CD4-positive, CD25-positive, alpha-beta regulatory T cell (primary cell): ENCODE measurements around the gene HAS3. TPM values are rescaled to one million over a fixed set of nuclear protein-coding genes. Genes with fewer than 3 reads are reported as not detected.
"Not testable (repeated sequence)": the region's sequence is repeated elsewhere in the genome, so short reads cannot be mapped to it uniquely, and the experiment has no call there.

ENCODE experiments used
- ATAC-seq, 2 donors: fragments of 150-1000 bp; cut with Tn5 transposase; one replicate each; pipeline ENCODE4 v1.10.0; 2021; ENCODE audit warnings: low read depth in 2 of 2, moderate number of reproducible peaks in 2 of 2, moderate library complexity in 1 of 2
- DNase-seq, 3 donors: peaks; one replicate each; pipeline versions ENCODE4 v3.0.0 to v3.0.0-alpha.2; 2012 to 2022; ENCODE audit warnings: mixed read lengths in 1 of 3
- H3K27ac ChIP-seq: one replicate; pipeline ENCODE4 v1.7.0; 2013; ENCODE audit warnings: mild to moderate bottlenecking, low read length; ENCODE audit not compliant: insufficient read depth, poor library complexity, severe bottlenecking
- H3K27me3 ChIP-seq: one replicate; pipeline ENCODE4 v1.7.0; 2013; ENCODE audit warnings: low read length; ENCODE audit not compliant: control insufficient read depth, insufficient read depth
- H3K36me3 ChIP-seq: one replicate; pipeline ENCODE4 v1.7.0; 2013; ENCODE audit warnings: mild to moderate bottlenecking, low read length, moderate library complexity; ENCODE audit not compliant: control insufficient read depth, insufficient read depth
- H3K4me1 ChIP-seq: 2 replicates; pipeline ENCODE4 v1.7.0; 2013; ENCODE audit warnings: mild to moderate bottlenecking, low read length; ENCODE audit not compliant: insufficient read depth, control insufficient read depth, poor library complexity, severe bottlenecking
- H3K4me3 ChIP-seq: one replicate; pipeline ENCODE4 v1.7.0; 2013; ENCODE audit warnings: low read depth, mild to moderate bottlenecking, low read length, moderate library complexity
- H3K9me3 ChIP-seq, 2 experiments: 1 replicate in 1 of 2; 2 replicates in 1 of 2; pipeline ENCODE4 v1.7.0; 2013; ENCODE audit warnings: low read length in 2 of 2, mild to moderate bottlenecking in 1 of 2, moderate library complexity in 1 of 2; ENCODE audit not compliant: control insufficient read depth in 2 of 2
- H3K27ac Mint-ChIP-seq, 3 donors: one replicate each; pipeline ENCODE4 v1.8.0; 2020 to 2022; ENCODE audit warnings: mild to moderate bottlenecking in 3 of 3, mixed read lengths in 3 of 3, moderate library complexity in 2 of 3
- H3K27me3 Mint-ChIP-seq: one replicate; pipeline ENCODE4 v1.8.0; 2022; ENCODE audit warnings: mild to moderate bottlenecking, mixed read lengths
- H3K36me3 Mint-ChIP-seq: one replicate; pipeline ENCODE4 v1.8.0; 2020; ENCODE audit warnings: mixed read lengths
- H3K4me1 Mint-ChIP-seq, 4 donors: one replicate each; pipeline ENCODE4 v1.8.0; 2020 to 2022; ENCODE audit warnings: mixed read lengths in 4 of 4, mild to moderate bottlenecking in 1 of 4
- H3K4me3 Mint-ChIP-seq, 4 donors: one replicate each; pipeline ENCODE4 v1.8.0; 2020 to 2022; ENCODE audit warnings: mild to moderate bottlenecking in 4 of 4, mixed read lengths in 4 of 4, moderate library complexity in 3 of 4
- H3K9me3 Mint-ChIP-seq, 7 donors: one replicate each; pipeline ENCODE4 v1.8.0; 2020 to 2022; ENCODE audit warnings: mixed read lengths in 7 of 7, mild to moderate bottlenecking in 3 of 7, moderate library complexity in 2 of 7
- polyA plus RNA-seq, 4 donors: library from polyadenylated mRNA; unstranded; fragments of 300-500 nt; fragmentation: Illumina TruSeq; gene quantifications; one replicate each; pipeline ENCODE4 v1.2.3, GENCODE V29; 2021
- total RNA-seq: library from RNA; stranded (reverse); gene quantifications from one replicate; pipeline ENCODE4 v1.2.3, GENCODE V29; 2022

HAS3 gene
- total and polyA plus RNA-seq, 5 donors from 2014 or later = 0.07 to 3.0 (median 0.23) TPM; not detected in 1

DNA sequence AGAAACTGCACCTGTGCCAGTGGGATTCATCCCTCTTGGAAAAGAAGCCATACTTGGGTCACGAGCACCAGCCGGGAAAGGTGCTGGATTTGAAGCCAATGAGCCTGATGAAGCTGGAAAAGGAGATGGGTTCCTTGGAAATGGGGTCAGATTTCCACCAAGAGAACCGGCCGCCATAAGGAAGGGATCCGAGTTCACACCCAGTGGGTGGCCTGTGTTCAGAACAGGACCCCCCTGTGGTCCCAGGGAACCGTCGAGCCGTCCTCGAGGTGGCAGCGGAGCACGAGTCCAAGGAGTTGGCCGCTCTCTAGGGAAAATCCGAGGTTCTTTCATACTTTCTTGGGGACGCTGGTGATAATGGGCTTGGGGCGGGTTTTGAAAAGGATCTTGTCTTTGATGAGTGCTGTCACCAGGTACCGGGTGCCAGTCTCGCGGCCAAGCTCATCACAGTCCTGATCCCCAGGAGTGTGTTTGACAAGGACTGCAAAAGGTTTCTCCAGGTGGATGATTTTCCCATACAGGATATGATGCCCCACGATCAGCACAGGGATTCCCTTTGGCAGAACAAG lies 14.7 kb downstream of the HAS3 start:
- DNase-seq (no peak), ATAC-seq (no peak)
- Mint-ChIP-seq H3K27ac (no peak overlapping the region), H3K4me3 (no peak overlapping the region), H3K4me1 (peaks cover 5 to 22% (median 7%) of the 10 kb centered on the region in 4 donors), H3K36me3 (peaks cover 23% of the 10 kb centered on the region), H3K9me3 (no peaks in the 10 kb centered on the region), H3K27me3 (no peaks in the 10 kb centered on the region)
- Histone ChIP-seq H3K4me3 (no peak overlapping the region), H3K27me3 (no peaks in the 10 kb centered on the region), H3K27ac (no peak overlapping the region), H3K36me3 (peaks cover 53% of the 10 kb centered on the region), H3K9me3 (no peaks in the 10 kb centered on the region), H3K4me1 (no peaks in the 10 kb centered on the region)

DNA sequence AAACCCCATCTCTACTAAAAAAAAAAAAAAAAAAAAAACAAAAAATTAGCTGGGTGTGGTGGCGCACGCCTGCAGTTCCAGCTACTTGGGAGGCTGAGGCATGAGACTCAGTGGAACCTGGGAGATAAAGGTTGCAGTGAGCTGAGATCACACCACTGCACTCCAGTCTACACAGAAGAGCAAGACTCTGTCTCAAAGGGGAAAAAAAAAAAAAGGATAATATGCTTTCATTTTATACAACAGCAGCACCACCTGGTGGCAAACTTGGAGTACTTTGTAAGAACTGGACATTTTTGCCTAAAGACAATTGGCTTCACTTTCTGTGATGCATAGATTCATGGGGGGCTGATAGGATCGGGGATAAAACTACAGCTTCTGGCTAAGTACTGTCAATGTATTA lies 18.5 kb downstream of the HAS3 start:
- Histone ChIP-seq H3K4me1 (peaks cover 14% of the 10 kb centered on the region), H3K27ac (no peak overlapping the region), H3K27me3 (no peaks in the 10 kb centered on the region), H3K4me3 (no peak overlapping the region), H3K9me3 (no peaks in the 10 kb centered on the region), H3K36me3 (peaks cover 28% of the 10 kb centered on the region)
- H3K27me3 Mint-ChIP-seq = no peaks in the 10 kb centered on the region
- H3K36me3 Mint-ChIP-seq = peaks cover 17% of the 10 kb centered on the region
- H3K27ac Mint-ChIP-seq = no peak overlapping the region
- ATAC-seq = peak; percentile 63 to 68
- peaks cover 14 to 47% (median 26%) of the 10 kb centered on the region in 4 donors for H3K4me1 Mint-ChIP-seq
- no peaks in the 10 kb centered on the region for H3K9me3 Mint-ChIP-seq
- DNase-seq = peak; percentile 60 to 78 (median 73)
- H3K4me3 Mint-ChIP-seq = peak overlapping the region in 1 of 4 donors; percentile 52

DNA sequence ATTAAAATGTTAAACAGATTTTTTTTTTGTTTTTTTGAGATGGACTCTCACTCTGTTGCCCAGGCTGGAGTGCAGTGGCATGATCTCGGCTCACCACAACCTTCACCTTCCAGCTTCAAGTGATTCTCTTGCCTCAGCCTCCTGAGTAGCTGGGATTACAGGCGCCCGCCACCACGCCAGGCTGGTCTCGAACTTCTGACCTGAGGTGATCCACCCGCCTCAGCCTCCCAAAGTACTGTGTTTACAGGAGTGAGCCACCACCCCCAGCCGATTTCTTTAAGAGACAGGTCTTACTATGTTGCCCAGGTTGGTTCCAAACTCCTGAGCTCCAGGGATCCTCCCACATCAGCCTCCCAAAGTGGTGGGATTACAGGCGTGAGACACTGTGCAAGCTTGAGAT lies 19.0 kb downstream of the HAS3 start:
- Histone ChIP-seq H3K4me1 (peaks cover 14% of the 10 kb centered on the region), H3K36me3 (peaks cover 23% of the 10 kb centered on the region)
- not testable (repeated sequence) for H3K4me3 ChIP-seq, DNase-seq, H3K27ac Mint-ChIP-seq, ATAC-seq, H3K27me3 Mint-ChIP-seq, H3K9me3 ChIP-seq, H3K9me3 Mint-ChIP-seq, H3K27me3 ChIP-seq, H3K27ac ChIP-seq
- Mint-ChIP-seq H3K4me1 (peaks cover 14 to 50% (median 27%) of the 10 kb centered on the region in 4 donors), H3K36me3 (peaks cover 17% of the 10 kb centered on the region), H3K4me3 (peak overlapping the region in 1 of 4 donors; percentile 52)

DNA sequence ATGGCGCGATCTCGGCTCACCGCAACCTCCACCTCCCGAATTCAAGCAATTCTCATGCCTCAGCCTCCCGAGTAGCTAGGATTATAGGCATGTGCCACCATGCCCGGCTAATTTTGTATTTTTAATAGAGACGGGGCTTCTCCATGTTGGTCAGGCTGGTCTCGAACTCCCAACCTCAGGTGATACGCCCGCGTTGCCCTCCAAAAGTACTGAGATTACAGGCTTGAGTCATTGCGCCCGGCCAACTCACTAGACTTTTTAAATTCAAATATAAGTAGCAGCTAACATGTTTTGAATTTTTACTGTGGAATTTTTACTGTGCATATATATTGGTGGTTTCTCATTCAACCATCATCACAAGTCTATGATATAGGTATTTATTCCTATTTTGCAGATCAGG lies 19.5 kb downstream of the HAS3 start:
- H3K27me3 Mint-ChIP-seq, H3K27ac ChIP-seq, H3K4me3 Mint-ChIP-seq, H3K4me3 ChIP-seq, H3K9me3 Mint-ChIP-seq, H3K27me3 ChIP-seq, ATAC-seq, H3K9me3 ChIP-seq, H3K27ac Mint-ChIP-seq, DNase-seq: not testable (repeated sequence)
- peaks cover 14% of the 10 kb centered on the region for H3K4me1 ChIP-seq
- H3K36me3 ChIP-seq = peaks cover 18% of the 10 kb centered on the region
- H3K36me3 Mint-ChIP-seq = peaks cover 17% of the 10 kb centered on the region
- H3K4me1 Mint-ChIP-seq = peaks cover 14 to 55% (median 33%) of the 10 kb centered on the region in 4 donors

DNA sequence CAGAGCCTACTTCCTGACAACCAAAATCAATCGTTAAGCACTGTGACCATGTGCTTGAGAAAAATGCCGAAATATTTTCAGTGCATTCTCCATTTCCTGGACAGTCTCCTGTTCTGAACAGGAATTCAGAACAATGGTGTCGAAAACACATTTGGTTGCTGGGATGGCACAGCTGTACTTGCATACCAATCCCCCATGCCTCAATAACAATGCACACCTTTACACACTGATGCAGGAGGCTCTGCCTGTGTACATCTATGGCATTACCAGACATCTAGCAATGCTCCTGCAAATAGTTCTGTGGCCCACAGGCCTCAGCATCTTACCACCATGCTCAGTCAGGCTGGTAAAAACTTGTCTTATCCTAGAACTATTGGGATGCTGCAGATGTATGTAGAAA lies 20.8 kb downstream of the HAS3 start:
- no peaks in the 10 kb centered on the region for H3K27me3 Mint-ChIP-seq
- Histone ChIP-seq H3K27me3 (no peaks in the 10 kb centered on the region), H3K4me1 (peaks cover 22% of the 10 kb centered on the region), H3K27ac (no peak overlapping the region), H3K36me3 (peaks cover 5% of the 10 kb centered on the region), H3K9me3 (no peaks in the 10 kb centered on the region), H3K4me3 (no peak overlapping the region)
- DNase-seq (no peak), ATAC-seq (no peak)
- peaks cover 8% of the 10 kb centered on the region for H3K36me3 Mint-ChIP-seq
- H3K27ac Mint-ChIP-seq = peak overlapping the region in 1 of 3 donors; percentile 6
- H3K4me1 Mint-ChIP-seq = peaks cover 22 to 63% (median 42%) of the 10 kb centered on the region in 4 donors
- no peak overlapping the region for H3K4me3 Mint-ChIP-seq
- no peaks in the 10 kb centered on the region for H3K9me3 Mint-ChIP-seq

DNA sequence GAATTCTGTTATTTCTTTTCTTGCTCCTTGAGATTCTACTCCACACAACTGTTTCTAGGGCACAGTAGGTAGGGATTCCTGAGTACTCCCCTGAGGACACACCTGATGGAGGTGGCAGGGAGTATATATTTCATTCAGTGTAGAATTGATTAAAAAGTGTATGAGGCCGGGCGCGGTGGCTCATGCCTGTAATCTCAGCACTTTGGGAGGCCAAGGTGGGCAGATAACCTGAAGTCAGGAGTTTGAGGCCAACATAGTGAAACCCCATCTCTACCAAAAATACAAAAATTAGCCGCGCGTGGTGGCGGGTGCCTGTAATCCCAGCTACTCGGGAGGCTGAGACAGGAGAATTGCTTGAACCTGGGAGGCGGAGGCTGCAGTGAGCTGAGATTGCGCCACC lies 21.3 kb downstream of the HAS3 start:
- H3K27ac Mint-ChIP-seq = peak overlapping the region in 1 of 3 donors; percentile 6

DNA sequence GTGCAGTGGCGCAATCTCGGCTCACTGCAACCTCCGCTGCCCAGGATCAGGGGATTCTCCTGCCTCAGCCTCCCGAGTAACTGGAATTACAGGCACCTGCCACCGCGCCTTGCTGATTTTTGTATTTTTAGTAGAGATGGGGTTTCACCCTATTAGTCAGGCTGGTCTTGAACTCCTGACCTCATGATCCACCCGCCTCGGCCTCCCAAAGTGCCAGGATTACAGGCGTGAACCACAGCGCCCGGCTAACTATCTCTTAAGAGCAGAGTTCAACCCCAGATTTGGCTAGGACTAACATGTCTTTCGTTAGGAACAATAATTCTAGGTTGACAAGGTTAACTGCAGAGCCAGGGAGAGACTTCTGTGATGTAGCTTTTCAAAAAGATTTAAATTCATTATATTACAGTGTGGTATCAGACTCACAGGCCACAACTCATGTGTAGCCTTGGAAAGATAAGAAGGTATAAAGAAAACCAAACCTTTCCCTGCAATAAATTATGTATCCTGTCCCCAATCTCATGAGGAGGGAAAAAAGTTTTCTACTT lies 22.6 kb downstream of the HAS3 start:
- no peaks in the 10 kb centered on the region for H3K27me3 ChIP-seq
- Mint-ChIP-seq H3K9me3 (no peaks in the 10 kb centered on the region), H3K27me3 (no peaks in the 10 kb centered on the region), H3K4me1 (peaks cover 24 to 68% (median 46%) of the 10 kb centered on the region in 4 donors), H3K27ac (peak overlapping the region in 1 of 3 donors; percentile 20), H3K4me3 (peak overlapping the region in 2 of 4 donors; percentile 9 to 79), H3K36me3 (peaks cover 6% of the 10 kb centered on the region)
- H3K4me1 ChIP-seq = peaks cover 31% of the 10 kb centered on the region
- no peaks in the 10 kb centered on the region for H3K9me3 ChIP-seq
- DNase-seq (no peak), ATAC-seq (no peak)
- no peak overlapping the region for H3K4me3 ChIP-seq
- H3K36me3 ChIP-seq = peaks cover 4% of the 10 kb centered on the region
- no peak overlapping the region for H3K27ac ChIP-seq

More for the DNA sequence above, 21.3 kb downstream of the HAS3 start:
- not testable (repeated sequence) for ATAC-seq, H3K27me3 ChIP-seq, H3K4me3 Mint-ChIP-seq, H3K27ac ChIP-seq, H3K36me3 Mint-ChIP-seq, H3K9me3 ChIP-seq, DNase-seq, H3K4me3 ChIP-seq, H3K36me3 ChIP-seq, H3K9me3 Mint-ChIP-seq, H3K27me3 Mint-ChIP-seq
- peaks cover 22 to 66% (median 43%) of the 10 kb centered on the region in 4 donors for H3K4me1 Mint-ChIP-seq
- peaks cover 28% of the 10 kb centered on the region for H3K4me1 ChIP-seq

DNA sequence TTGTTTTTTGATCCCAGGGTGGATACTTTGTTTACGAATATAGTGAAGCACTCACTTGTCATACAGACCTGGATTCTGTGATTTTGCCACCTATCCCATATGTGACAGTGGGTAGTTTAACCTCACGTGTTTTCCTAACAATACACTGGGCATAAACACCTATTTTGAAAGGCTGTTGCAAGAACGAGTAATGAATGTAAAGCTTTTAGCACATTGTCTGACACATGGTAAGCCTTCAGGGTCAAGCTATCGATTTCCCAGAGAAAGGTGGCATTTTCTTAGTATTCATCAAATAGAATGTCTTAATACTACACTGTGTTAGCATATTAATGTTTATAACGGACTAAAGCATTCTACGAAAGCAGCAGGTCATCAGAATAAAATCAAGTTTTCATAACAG lies 25.0 kb downstream of the HAS3 start:
- Mint-ChIP-seq H3K27me3 (no peaks in the 10 kb centered on the region), H3K27ac (peak overlapping the region; percentile 60 to 93 (median 79)), H3K9me3 (no peaks in the 10 kb centered on the region), H3K4me1 (peaks cover 32 to 80% (median 57%) of the 10 kb centered on the region in 4 donors), H3K4me3 (peak overlapping the region; percentile 93 to 99 (median 96)), H3K36me3 (peaks cover 6% of the 10 kb centered on the region)
- peak overlapping the region; percentile 76 for H3K4me3 ChIP-seq
- no peak for ATAC-seq
- H3K4me1 ChIP-seq = peaks cover 43% of the 10 kb centered on the region
- H3K9me3 ChIP-seq = no peaks in the 10 kb centered on the region
- peak overlapping the region; percentile 86 for H3K27ac ChIP-seq
- DNase-seq = no peak
- no peaks in the 10 kb centered on the region for H3K27me3 ChIP-seq
- H3K36me3 ChIP-seq = peaks cover 4% of the 10 kb centered on the region
